D721Med (cell line): ENCODE measurements around the gene IQSEC3.

ENCODE experiments used
- DNase-seq: peaks from one replicate; pipeline ENCODE4 v3.0.0; 2011; ENCODE audit warnings: low spot score; ENCODE audit not compliant: insufficient read length
- FAIRE-seq: peaks from 2 replicates; lab custom pipeline; 2011; peaks lifted over from hg19 to GRCh38; lab: Jason Lieb, UNC
- TF ChIP-seq, protein P1 (sequence below): IDR thresholded peaks from 2 replicates; pipeline ENCODE4 v1.5.1; 2012; ENCODE audit warnings: mild to moderate bottlenecking, control low read depth; ENCODE audit not compliant: insufficient read depth; ENCODE audit errors: missing control alignments

Gene IQSEC3

DNA sequence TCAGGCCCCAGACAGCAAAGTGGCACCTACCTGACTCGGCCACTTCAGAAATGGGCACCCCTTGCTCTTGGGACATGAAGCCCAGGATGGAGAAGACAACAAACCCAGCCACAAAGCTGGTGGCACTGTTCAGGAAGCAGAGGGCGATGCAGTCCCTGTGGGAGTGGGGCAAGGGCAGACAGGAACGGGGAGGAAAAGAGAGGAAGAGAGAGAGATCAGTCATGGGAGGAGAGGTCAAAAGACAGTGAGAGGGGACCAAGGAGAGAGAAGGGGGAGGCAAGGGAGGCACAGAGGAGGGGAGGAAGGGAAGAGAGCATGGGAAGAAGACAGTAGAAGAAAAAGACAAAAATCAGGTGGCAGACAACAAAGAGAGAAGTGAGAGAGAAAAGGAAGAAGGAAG, 130.8 kb downstream of the IQSEC3 start:
- no peak for DNase-seq
- no peak for FAIRE-seq
- TF ChIP-seq, protein P1, sequence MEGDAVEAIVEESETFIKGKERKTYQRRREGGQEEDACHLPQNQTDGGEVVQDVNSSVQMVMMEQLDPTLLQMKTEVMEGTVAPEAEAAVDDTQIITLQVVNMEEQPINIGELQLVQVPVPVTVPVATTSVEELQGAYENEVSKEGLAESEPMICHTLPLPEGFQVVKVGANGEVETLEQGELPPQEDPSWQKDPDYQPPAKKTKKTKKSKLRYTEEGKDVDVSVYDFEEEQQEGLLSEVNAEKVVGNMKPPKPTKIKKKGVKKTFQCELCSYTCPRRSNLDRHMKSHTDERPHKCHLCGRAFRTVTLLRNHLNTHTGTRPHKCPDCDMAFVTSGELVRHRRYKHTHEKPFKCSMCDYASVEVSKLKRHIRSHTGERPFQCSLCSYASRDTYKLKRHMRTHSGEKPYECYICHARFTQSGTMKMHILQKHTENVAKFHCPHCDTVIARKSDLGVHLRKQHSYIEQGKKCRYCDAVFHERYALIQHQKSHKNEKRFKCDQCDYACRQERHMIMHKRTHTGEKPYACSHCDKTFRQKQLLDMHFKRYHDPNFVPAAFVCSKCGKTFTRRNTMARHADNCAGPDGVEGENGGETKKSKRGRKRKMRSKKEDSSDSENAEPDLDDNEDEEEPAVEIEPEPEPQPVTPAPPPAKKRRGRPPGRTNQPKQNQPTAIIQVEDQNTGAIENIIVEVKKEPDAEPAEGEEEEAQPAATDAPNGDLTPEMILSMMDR: no peak

DNA sequence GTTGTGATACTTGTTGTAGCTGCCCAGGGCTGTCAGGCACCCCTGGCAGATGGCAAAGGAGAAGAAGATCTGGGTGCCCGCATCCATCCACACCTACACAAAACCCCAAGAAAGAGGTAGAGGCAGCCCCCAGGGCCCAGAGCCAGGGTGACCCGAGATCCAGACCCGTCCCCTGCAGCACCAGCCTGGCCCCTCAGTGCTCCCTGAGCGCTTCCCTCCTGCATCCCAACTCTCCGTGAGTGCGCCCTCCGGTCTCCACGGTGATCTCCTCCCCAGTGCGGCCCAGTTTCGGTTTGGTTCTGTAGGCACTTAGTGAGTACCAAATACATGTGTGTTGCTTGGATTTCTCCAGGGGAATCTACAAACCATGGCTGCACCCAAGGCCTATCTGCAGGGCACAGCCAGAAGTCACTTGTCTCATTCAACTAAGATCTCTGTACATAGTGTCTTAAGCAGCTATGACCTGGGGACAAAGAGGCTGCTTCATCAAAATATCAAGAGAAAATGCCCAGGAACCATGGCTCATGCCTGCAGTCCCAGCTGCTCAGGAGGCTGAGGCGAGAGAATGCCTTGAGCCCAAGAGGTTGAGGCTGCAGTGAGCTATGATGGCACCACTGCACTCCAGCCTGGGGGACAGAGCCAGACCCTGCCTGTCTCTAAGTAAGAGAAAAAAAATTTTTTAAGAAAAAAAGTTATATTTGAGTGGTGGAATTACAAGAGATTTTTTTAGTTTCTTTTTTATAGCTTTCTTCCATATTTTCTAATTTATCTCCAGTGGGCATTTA, 131.5 kb downstream of the IQSEC3 start:
- DNase-seq (no peak), FAIRE-seq (no peak)
- TF ChIP-seq, protein P1: no peak

DNA sequence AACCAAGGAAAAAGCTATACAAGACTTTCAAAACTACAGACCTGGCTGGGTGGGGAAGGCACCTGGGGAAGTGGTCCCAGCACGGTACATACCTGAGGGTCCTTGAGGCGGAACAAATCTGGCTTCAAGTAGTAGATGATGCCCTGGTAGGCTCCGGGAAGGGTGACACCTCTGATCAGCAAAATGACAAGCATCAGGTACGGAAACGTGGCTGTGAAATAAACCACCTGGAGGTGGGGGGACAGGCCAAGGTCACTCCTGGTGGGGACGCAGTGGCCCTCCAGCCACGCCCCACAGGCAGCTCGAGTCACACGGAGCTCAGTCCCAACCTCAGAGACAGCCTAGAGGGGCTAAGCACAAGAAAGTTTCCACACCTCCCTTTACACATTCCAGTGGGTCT, 132.1 kb downstream of the IQSEC3 start:
- FAIRE-seq: no peak
- no peak for DNase-seq
- TF ChIP-seq, protein P1: no peak

DNA sequence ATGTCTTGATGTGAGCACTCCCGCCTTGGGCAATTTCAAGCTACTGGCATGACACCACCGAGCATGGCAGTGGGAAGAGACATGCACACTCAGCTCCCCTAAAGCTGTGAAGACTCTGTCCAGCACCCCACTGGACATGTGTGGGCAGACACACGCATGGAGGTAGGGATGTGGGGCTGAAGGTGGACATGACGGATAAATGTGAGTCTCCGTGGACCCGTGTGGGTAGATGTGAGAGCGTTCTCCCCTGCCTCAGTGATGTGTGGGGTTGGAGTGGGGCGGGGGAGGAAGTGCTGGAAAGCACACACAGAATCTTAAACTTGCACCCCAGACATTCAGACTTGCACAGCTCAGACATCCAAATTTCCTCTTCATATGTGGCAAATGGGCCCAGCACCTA, 134.8 kb downstream of the IQSEC3 start:
- FAIRE-seq (no peak), DNase-seq (no peak)
- TF ChIP-seq, protein P1: no peak

DNA sequence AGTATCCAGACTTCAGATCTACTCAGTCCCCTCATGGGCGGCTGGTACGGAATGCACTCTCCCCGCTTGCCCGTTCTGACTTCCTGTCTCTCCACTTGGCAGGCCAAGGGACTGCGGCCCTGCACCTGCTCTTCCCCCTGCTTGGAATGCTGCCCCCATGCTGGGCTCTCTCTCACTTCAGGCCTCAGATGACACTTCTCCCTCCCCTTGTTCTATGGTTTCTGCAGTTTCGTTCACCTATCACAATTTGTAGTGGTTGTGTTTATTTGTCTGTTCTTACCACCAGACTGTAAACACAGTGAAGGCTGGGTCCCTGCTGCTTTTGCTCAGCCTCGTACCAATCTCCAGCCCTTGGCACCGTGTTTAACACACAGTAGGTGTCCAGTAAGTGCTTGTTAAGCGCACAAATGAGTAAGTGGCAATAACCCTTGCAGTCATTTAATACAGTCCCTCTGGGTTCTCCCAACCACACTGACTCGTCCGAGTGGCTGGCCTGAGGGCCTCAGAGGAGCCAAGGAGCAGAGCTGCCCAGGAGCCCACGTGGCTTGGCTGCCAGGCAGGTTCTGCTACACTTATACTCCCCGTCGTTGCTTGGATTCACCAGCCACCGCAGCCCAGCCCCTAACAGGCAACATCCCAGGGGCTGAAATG, 135.6 kb downstream of the IQSEC3 start:
- FAIRE-seq: no peak
- DNase-seq: no peak
- TF ChIP-seq, protein P1: no peak

DNA sequence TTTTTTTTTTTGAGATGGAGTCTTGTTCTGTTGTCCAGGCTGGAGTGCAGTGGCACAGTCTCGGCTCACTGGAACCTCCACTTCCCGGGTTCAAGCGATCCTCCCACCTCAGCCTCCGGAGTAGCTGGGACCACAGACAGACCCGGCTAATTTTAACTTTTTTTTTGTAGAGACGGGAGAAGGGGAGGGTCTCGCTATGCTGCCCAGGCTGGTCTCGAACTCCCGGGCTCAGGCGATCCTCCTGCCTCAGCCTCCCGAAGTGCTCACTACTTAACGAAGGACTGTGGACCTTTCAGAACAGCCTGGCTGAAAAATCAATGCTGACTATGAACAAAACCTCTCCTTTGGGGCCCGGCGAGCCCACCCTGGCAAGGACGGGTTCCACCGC, 136.5 kb downstream of the IQSEC3 start:
- DNase-seq (no peak), FAIRE-seq (no peak)
- TF ChIP-seq, protein P1: no peak
